ENCODE measurements around the gene KIF19.

The KIF19 gene

GRCh38 chr17:74337834-74338500, 11.9 kb downstream of the KIF19 start:
- DNase-seq, result peak in 47 of 58 donors; percentile 7 to 88 (median 59)

DNA sequence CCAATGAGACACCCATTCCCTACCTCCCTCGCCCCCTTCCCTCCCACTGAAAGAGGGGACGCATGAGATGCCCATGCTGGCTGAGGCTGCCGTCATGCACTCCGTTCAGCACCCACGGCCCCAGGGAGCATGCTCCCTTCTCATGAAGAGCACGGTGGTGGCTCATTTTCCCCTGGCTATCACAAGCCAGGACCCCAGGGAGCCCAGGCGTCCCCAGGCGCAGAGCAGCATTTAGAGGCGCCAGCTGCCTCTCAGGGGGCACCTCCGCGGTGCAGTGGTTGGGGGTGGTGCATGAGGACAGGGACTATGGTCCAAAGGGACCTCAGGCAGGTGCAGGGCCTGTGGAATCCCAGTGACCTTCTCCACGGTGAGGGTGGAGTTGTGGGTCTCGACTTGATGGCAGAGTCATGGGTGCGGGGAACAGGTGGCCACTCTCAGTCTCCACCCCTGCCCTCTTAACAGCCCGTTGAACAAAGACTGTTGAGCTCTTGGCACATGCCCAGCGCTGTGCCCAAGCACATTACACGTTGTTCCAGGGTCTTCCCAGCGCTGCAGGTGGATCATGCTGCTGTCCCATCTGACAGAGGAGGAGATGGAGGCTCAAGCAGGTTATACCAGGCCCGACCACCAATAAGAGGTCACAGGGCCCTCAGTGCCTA, 13.6 kb downstream of the KIF19 start:
- peak in 1 of 58 donors; percentile 14 for DNase-seq

GRCh38 chr17:74340470-74341023, 14.5 kb downstream of the KIF19 start:
- peak in 33 of 58 donors; percentile 6 to 78 (median 35) for DNase-seq

DNA sequence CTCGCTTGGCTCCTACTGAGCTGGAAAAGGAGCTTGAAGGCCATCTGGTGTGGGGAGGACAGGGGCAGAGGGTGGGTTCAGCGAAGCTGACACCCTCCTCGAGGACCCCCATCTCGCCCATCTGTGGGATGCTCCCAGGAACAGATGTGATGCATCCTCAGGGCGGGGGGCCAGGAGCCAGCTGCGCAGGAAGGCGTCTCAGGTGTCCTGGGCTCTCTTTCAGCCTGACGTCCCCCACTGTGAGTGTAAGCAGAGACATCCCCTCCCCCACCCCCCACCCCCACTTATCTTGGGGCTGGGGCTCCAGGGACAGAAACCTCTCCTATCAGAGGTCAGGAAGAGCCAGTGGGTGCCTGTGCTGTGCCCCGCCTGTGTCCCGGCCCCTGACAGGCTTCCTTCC, 16.2 kb downstream of the KIF19 start:
- no peak for DNase-seq

DNA sequence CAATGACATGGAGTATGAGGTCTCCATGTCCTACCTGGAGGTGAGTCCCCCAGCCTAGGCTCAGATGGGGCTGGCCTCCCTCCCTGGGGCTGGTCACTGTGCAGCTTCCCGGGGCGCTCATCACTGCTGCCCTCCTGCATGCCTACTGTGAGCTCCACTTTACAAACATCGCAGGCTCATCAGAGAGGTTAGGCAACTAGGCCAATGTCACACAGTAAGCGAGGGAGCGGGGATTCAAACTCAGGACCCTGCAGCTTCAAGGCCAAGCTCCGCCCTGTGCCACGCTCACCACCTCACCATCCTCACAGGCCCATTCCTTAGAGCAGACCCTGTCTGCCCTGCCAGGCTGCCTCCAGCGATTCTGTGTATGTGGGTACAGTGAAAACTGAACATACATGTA, 17.1 kb downstream of the KIF19 start:
- DNase-seq, result no peak

DNA sequence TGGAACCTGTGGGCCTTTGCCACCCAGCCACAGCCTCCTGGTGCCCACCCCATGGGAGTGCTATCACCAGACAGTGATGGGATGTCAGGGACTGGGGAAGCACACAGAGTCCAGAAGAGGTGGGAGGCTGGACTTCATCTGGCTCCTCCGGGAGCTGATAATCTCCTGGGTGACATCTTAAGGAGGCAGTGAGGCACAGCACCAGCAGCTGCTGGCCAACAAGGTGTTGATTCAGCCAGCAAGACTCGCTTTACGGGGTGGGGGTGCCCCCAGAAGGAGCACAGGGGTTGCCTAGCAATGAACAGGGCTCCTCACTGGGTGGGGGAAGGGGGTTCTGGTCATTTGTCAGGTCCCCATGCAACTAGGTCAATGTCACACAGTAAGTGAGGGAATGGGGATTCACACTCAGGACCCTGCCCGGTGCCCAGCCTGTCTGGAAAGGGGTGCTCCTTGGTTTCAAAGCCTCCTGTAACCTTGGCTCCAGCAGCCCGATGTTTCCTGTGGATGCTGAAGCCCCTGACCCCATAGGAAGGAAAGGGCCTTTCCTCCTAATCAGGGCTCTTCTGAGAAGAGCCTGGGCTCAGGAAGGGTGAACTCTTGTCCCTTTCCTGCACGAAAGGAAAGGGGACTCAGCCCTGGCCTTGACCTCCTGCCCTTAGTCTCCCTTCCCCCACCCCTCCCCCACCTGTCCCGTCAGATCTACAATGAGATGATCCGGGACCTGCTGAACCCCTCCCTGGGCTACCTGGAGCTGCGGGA, 17.7 kb downstream of the KIF19 start:
- no peak for DNase-seq

GRCh38 chr17:74344658-74345057, 18.6 kb downstream of the KIF19 start:
- DNase-seq, result no peak

- DNase-seq, result no peak
These were observed 19.6 kb downstream of the KIF19 start for GRCh38 chr17:74345433-74346241.

- DNase-seq, result no peak
These were observed 21.6 kb downstream of the KIF19 start for GRCh38 chr17:74347646-74348045.

DNA sequence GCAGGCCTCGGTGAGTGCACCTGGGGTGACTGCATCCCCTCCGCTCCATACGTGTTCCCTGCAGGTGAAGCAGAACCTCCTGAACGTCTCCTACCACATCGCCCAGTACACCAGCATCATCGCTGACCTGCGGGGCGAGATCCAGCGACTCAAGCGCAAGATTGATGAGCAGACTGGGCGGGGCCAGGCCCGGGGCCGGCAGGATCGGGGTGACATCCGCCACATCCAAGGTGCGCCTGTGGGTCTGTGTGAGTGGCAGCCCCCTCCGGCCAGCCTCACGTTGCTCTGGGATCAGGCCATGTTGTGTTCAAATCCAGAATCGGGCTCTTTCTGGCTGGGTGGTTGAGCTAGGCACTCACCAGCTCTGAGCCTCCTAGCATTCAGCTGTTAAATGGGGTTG, 23.1 kb downstream of the KIF19 start:
- DNase-seq, result no peak

DNA sequence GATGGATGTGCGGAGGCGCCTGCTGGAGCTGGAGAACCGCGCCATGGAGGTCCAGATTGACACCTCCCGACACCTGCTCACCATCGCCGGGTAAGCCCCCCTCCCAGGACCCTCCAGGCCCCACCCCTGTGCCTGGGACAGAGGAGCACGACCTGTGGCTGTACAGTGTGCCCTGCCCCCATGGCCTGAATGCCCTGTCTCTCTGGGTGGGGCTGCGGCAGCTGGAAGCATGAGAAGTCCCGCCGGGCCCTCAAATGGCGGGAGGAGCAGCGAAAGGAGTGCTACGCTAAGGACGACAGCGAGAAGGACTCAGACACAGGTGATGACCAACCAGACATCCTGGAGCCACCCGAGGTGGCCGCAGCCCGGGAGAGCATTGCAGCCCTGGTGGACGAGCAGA, 24.5 kb downstream of the KIF19 start:
- no peak for DNase-seq

GRCh38 chr17:74351552-74352210, 25.7 kb downstream of the KIF19 start:
- no peak for DNase-seq

DNA sequence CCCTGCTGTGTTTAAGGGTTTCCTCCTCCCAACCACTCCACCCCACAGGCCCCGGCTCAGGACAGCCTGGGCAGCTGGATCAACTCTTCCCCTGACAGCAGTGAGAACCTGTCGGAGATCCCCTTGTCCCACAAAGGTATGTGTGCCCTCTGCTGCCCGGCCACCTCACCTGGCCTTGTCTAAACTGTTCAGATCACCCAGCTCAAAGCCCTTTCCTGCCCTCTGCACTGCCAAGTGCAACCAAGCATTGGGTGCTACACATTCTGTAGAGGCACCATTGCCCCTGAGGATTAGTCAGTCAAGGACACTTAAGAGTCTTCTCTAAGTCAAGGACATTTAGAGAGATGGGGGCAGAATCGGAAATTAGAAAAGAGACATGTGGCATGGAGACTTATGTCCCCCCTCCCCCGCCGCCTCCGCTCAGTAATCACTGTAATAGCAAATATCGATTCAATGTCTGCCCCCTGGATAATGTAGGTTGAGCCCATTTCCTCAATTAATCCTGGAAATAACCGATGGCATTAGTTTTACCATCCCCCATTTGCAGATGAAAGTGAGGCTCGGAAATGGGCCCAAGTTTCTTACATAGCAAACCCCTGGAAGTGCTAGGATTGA, 27.5 kb downstream of the KIF19 start:
- no peak for DNase-seq

DNA sequence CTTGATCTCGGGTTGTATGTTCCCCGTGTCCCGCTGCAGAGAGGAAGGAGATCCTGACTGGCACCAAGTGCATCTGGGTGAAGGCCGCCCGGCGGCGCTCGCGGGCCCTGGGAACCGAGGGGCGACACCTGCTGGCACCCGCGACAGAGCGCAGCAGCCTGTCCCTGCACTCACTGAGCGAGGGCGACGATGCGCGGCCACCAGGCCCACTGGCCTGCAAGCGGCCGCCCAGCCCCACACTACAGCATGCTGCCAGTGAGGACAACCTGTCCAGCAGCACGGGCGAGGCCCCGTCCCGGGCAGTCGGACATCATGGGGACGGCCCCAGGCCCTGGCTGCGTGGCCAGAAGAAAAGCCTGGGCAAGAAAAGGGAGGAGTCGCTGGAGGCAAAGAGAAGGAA, 28.1 kb downstream of the KIF19 start:
- peak in 17 of 58 donors; percentile 4 to 49 (median 20) for DNase-seq

DNA sequence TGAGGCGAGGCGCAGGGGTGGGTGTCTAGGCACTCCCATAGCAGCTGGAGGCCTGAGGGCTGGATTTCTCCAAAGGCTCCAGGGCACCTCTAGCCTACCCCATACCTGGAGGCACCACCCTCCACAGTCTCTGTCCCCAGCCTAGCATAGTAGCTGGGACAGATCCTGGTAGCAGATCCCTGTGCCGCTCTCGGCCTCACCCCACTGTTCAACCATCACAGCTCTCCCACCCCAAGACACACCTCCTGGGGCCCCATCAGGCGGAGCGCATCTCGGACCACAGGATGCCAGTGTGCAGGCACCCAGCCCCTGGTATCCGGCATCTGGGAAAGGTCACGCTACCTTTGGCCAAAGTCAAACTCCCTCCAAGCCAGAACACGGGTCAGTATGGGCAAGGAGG, 28.5 kb downstream of the KIF19 start:
- no peak for DNase-seq

- DNase-seq, result no peak
These were observed 29.0 kb downstream of the KIF19 start for GRCh38 chr17:74355065-74355464.

- DNase-seq, result no peak
These were observed 30.8 kb downstream of the KIF19 start for GRCh38 chr17:74356646-74357465.

DNA sequence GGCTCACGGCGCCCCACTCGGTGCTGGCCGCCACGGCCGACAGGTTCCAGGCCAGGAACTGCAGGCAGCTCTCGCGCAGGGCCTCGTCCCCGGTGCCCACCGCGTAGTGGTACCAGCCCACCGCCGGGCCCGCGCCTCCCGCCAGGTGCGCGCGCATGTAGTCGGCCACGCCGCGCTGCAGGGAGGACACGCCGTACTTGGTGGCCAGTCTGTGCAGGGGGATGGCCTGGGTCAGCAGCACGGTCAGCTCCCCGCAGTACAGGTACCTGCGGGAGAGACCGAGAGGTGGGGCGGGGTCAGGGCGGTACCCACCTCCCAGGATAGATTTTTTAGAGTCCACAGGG, 31.4 kb downstream of the KIF19 start:
- DNase-seq, result no peak

- DNase-seq, result no peak
These were observed 32.7 kb downstream of the KIF19 start for GRCh38 chr17:74358697-74359096.

Measured in anterior cingulate cortex (tissue), 58 donors.